HepG2 (cell line): Measurements from ENCODE around the gene SAMD10. TPM values are rescaled to one million over a fixed set of nuclear protein-coding genes. Genes with fewer than 3 reads are reported as not detected.

Source experiments
- CREM ChIP-seq, 2 experiments: sonication (generic) in 1 of 2; formaldehyde crosslinking in 1 of 2; IDR thresholded peaks; 2 replicates each; pipeline versions ENCODE4 v1.4.0 to v1.6.1; 2016 to 2020; ENCODE audit warnings: antibody characterized with exemption in 1 of 2, mild to moderate bottlenecking in 1 of 2, missing genetic modification reagents in 1 of 2
- DR1 ChIP-seq: sonication (generic); formaldehyde crosslinking; IDR thresholded peaks from 2 replicates; pipeline ENCODE4 v1.8.0; 2021; ENCODE audit warnings: mild to moderate bottlenecking, missing genetic modification reagents, inconsistent platforms
- polyA plus RNA-seq, 8 experiments: library from polyadenylated mRNA; depleted of rRNA in 3 of 8; stranded (reverse) in 7 of 8; unstranded in 1 of 8; fragments of >200 nt; fragmentation: Illumina TruSeq in 4 of 8; extraction: Trizol in 4 of 8; gene quantifications; 2 replicates each; pipeline versions ENCODE4 v1.2.1 to v1.2.3, GENCODE V29; 2011 to 2016; ENCODE audit warnings: low read depth in 4 of 8, missing spikeins in 1 of 8, mixed read lengths in 1 of 8; ENCODE audit not compliant: insufficient read depth in 1 of 8
- total RNA-seq, 5 experiments: library from RNA; depleted of rRNA; stranded (reverse); fragments of >200 nt; fragmentation: Illumina TruSeq; extraction: Trizol; gene quantifications; 2 replicates each; pipeline ENCODE4 v1.2.3, GENCODE V29; 2016; ENCODE audit warnings: low read depth in 1 of 5
- TF ChIP-seq, protein P1 (sequence below): sonication (generic); formaldehyde crosslinking; IDR thresholded peaks from 2 replicates; pipeline ENCODE4 v1.9.0; 2021; ENCODE audit warnings: mild to moderate bottlenecking, missing genetic modification reagents
- TF ChIP-seq, protein P2 (sequence below): sonication (generic); formaldehyde crosslinking; IDR thresholded peaks from 2 replicates; pipeline ENCODE4 v1.4.0; 2020; ENCODE audit warnings: missing genetic modification reagents
- TF ChIP-seq, protein P3 (sequence below): sonication (generic); formaldehyde crosslinking; IDR thresholded peaks from 2 replicates; pipeline ENCODE4 v1.8.0; 2022; ENCODE audit warnings: mild to moderate bottlenecking, missing genetic modification reagents, moderate library complexity
- TF ChIP-seq, protein P4 (sequence below): sonication (generic); formaldehyde crosslinking; IDR thresholded peaks from 2 replicates; pipeline ENCODE4 v1.4.0; 2020; ENCODE audit warnings: low read depth, missing genetic modification reagents
- TF ChIP-seq, protein P5 (sequence below): sonication (generic); formaldehyde crosslinking; IDR thresholded peaks from 2 replicates; pipeline ENCODE4 v1.5.0; 2020; ENCODE audit warnings: missing genetic modification reagents, mild to moderate bottlenecking, borderline replicate concordance

SAMD10 gene
- total and polyA plus RNA-seq, 2 of the 13 experiments (the other 11 are each of a cell fraction or from before 2014, with no cell fraction given) = 6.1 to 11.0 TPM

DNA sequence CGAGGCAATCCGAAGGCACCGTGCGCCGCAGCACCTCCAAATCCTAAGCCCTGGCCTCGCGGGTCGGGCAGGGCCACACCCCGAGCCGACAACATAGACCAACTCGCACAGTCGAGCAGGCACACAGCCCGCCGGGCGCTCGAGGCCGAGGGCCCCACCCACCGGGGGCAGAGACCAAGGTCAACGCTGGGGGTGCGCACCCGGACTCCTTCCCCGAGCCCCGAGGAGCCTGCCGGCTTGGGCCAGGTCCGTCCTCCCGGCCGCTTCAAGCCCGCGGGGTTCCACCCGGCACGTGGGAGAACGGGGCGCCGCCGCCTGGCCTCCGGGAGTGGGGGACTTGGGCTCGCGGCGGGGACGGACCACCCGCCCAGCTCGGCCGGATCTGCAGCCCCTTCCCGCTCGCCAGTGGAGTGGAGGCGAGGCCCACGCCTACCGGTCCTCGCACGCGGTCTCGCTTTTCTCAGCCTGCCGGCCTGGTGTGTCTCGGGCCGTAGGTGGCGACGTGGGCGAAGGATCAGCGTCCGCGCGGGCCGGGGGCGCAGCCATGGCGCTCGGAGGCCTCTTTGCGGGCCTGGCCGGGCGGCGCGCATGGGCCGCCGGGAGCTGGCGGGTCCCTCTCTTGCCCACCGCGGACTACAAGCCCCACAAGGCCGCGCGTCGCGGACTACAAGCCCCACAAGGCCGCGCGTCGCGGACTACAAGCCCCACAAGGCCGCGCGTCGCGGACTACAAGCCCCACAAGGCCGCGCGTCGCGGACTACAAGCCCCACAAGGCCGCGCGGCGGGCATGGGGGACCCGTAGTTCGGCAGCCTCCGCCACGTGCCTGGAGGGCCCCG lies 23.4 kb downstream of the SAMD10 start, which contains the start of gene UCKL1 (continued):
- TF ChIP-seq, protein P1, sequence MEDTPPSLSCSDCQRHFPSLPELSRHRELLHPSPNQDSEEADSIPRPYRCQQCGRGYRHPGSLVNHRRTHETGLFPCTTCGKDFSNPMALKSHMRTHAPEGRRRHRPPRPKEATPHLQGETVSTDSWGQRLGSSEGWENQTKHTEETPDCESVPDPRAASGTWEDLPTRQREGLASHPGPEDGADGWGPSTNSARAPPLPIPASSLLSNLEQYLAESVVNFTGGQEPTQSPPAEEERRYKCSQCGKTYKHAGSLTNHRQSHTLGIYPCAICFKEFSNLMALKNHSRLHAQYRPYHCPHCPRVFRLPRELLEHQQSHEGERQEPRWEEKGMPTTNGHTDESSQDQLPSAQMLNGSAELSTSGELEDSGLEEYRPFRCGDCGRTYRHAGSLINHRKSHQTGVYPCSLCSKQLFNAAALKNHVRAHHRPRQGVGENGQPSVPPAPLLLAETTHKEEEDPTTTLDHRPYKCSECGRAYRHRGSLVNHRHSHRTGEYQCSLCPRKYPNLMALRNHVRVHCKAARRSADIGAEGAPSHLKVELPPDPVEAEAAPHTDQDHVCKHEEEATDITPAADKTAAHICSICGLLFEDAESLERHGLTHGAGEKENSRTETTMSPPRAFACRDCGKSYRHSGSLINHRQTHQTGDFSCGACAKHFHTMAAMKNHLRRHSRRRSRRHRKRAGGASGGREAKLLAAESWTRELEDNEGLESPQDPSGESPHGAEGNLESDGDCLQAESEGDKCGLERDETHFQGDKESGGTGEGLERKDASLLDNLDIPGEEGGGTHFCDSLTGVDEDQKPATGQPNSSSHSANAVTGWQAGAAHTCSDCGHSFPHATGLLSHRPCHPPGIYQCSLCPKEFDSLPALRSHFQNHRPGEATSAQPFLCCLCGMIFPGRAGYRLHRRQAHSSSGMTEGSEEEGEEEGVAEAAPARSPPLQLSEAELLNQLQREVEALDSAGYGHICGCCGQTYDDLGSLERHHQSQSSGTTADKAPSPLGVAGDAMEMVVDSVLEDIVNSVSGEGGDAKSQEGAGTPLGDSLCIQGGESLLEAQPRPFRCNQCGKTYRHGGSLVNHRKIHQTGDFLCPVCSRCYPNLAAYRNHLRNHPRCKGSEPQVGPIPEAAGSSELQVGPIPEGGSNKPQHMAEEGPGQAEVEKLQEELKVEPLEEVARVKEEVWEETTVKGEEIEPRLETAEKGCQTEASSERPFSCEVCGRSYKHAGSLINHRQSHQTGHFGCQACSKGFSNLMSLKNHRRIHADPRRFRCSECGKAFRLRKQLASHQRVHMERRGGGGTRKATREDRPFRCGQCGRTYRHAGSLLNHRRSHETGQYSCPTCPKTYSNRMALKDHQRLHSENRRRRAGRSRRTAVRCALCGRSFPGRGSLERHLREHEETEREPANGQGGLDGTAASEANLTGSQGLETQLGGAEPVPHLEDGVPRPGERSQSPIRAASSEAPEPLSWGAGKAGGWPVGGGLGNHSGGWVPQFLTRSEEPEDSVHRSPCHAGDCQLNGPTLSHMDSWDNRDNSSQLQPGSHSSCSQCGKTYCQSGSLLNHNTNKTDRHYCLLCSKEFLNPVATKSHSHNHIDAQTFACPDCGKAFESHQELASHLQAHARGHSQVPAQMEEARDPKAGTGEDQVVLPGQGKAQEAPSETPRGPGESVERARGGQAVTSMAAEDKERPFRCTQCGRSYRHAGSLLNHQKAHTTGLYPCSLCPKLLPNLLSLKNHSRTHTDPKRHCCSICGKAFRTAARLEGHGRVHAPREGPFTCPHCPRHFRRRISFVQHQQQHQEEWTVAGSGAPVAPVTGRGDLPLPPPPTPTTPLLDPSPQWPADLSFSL (CRISPR knock-in tag) = peak; percentile 82; the same call in 1 of the 2 replicates
- TF ChIP-seq, protein P2, sequence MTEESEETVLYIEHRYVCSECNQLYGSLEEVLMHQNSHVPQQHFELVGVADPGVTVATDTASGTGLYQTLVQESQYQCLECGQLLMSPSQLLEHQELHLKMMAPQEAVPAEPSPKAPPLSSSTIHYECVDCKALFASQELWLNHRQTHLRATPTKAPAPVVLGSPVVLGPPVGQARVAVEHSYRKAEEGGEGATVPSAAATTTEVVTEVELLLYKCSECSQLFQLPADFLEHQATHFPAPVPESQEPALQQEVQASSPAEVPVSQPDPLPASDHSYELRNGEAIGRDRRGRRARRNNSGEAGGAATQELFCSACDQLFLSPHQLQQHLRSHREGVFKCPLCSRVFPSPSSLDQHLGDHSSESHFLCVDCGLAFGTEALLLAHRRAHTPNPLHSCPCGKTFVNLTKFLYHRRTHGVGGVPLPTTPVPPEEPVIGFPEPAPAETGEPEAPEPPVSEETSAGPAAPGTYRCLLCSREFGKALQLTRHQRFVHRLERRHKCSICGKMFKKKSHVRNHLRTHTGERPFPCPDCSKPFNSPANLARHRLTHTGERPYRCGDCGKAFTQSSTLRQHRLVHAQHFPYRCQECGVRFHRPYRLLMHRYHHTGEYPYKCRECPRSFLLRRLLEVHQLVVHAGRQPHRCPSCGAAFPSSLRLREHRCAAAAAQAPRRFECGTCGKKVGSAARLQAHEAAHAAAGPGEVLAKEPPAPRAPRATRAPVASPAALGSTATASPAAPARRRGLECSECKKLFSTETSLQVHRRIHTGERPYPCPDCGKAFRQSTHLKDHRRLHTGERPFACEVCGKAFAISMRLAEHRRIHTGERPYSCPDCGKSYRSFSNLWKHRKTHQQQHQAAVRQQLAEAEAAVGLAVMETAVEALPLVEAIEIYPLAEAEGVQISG = peak; percentile 97
- TF ChIP-seq, protein P3, sequence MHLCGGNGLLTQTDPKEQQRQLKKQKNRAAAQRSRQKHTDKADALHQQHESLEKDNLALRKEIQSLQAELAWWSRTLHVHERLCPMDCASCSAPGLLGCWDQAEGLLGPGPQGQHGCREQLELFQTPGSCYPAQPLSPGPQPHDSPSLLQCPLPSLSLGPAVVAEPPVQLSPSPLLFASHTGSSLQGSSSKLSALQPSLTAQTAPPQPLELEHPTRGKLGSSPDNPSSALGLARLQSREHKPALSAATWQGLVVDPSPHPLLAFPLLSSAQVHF (CRISPR knock-in tag) = peak; percentile 93
- peak; percentile 98 for TF ChIP-seq CREM (IDR thresholded peaks at IDR 0.05)
- no peak for TF ChIP-seq CREM (CRISPR knock-in tag; IDR thresholded peaks at IDR 0.05)
- peak; percentile 85 for TF ChIP-seq DR1
- TF ChIP-seq, protein P4, sequence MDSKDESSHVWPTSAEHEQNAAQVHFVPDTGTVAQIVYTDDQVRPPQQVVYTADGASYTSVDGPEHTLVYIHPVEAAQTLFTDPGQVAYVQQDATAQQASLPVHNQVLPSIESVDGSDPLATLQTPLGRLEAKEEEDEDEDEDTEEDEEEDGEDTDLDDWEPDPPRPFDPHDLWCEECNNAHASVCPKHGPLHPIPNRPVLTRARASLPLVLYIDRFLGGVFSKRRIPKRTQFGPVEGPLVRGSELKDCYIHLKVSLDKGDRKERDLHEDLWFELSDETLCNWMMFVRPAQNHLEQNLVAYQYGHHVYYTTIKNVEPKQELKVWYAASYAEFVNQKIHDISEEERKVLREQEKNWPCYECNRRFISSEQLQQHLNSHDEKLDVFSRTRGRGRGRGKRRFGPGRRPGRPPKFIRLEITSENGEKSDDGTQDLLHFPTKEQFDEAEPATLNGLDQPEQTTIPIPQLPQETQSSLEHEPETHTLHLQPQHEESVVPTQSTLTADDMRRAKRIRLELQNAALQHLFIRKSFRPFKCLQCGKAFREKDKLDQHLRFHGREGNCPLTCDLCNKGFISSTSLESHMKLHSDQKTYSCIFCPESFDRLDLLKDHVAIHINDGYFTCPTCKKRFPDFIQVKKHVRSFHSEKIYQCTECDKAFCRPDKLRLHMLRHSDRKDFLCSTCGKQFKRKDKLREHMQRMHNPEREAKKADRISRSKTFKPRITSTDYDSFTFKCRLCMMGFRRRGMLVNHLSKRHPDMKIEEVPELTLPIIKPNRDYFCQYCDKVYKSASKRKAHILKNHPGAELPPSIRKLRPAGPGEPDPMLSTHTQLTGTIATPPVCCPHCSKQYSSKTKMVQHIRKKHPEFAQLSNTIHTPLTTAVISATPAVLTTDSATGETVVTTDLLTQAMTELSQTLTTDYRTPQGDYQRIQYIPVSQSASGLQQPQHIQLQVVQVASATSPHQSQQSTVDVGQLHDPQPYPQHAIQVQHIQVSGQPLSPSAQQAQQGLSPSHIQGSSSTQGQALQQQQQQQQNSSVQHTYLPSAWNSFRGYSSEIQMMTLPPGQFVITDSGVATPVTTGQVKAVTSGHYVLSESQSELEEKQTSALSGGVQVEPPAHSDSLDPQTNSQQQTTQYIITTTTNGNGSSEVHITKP (CRISPR knock-in tag) = peak; percentile 90
- TF ChIP-seq, protein P5, sequence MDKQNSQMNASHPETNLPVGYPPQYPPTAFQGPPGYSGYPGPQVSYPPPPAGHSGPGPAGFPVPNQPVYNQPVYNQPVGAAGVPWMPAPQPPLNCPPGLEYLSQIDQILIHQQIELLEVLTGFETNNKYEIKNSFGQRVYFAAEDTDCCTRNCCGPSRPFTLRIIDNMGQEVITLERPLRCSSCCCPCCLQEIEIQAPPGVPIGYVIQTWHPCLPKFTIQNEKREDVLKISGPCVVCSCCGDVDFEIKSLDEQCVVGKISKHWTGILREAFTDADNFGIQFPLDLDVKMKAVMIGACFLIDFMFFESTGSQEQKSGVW (CRISPR knock-in tag) = peak; percentile 47; the same call in 1 of the 2 replicates
